SK-N-SH (cell line): Measurements from ENCODE around the gene PKD1.

Experiments used
- EZH2phosphoT487 ChIP-seq: fragments of 200-600 bp; sonication (generic); IDR thresholded peaks from 2 replicates; pipeline ENCODE4 v1.6.1; 2017; ENCODE audit warnings: low read depth, mixed run types, mild to moderate bottlenecking, antibody characterized with exemption, moderate library complexity, borderline replicate concordance
- GABPA ChIP-seq: IDR thresholded peaks from 2 replicates; pipeline ENCODE4 v1.4.0; 2012; ENCODE audit warnings: low read depth, mild to moderate bottlenecking
- MEF2A ChIP-seq: IDR thresholded peaks from 2 replicates; pipeline ENCODE4 v1.4.0; 2012; ENCODE audit warnings: low read depth, borderline replicate concordance
- NFIC ChIP-seq: IDR thresholded peaks from 2 replicates; pipeline ENCODE4 v1.4.0; 2012; ENCODE audit warnings: borderline replicate concordance
- POLR2AphosphoS5 ChIP-seq: IDR thresholded peaks from 2 replicates; pipeline ENCODE4 v1.6.1; 2012; ENCODE audit warnings: low read depth, low read length
- RAD21 ChIP-seq: IDR thresholded peaks from 2 replicates; pipeline ENCODE4 v1.6.1; 2012; ENCODE audit warnings: mild to moderate bottlenecking, low read length
- RFX5 ChIP-seq: IDR thresholded peaks from 2 replicates; pipeline ENCODE4 v1.6.1; 2012; ENCODE audit warnings: mild to moderate bottlenecking, improper control_type of control experiment, low read length
- RXRA ChIP-seq: IDR thresholded peaks from 2 replicates; pipeline ENCODE4 v1.4.0; 2012; ENCODE audit warnings: low read depth, mild to moderate bottlenecking, borderline replicate concordance
- SMC3 ChIP-seq: IDR thresholded peaks from 2 replicates; pipeline ENCODE4 v1.6.1; 2012; ENCODE audit warnings: low read depth, low read length, improper control_type of control experiment
- TCF12 ChIP-seq: IDR thresholded peaks from 2 replicates; pipeline ENCODE4 v1.4.0; 2012
- YY1 ChIP-seq: IDR thresholded peaks from 2 replicates; pipeline ENCODE4 v1.4.0; 2012; ENCODE audit warnings: low read depth, mild to moderate bottlenecking
- TF ChIP-seq, protein P1 (sequence below): fragments of 200-600 bp; sonication (generic); IDR thresholded peaks from 2 replicates; pipeline ENCODE4 v1.6.1; 2017; ENCODE audit warnings: antibody characterized with exemption, mild to moderate bottlenecking, moderate library complexity
- TF ChIP-seq, protein P2 (sequence below): fragments of 150-350 bp; IDR thresholded peaks from 2 replicates; pipeline ENCODE4 v1.6.1; 2017; ENCODE audit warnings: antibody characterized with exemption, low read length, low read depth, borderline replicate concordance

DNA sequence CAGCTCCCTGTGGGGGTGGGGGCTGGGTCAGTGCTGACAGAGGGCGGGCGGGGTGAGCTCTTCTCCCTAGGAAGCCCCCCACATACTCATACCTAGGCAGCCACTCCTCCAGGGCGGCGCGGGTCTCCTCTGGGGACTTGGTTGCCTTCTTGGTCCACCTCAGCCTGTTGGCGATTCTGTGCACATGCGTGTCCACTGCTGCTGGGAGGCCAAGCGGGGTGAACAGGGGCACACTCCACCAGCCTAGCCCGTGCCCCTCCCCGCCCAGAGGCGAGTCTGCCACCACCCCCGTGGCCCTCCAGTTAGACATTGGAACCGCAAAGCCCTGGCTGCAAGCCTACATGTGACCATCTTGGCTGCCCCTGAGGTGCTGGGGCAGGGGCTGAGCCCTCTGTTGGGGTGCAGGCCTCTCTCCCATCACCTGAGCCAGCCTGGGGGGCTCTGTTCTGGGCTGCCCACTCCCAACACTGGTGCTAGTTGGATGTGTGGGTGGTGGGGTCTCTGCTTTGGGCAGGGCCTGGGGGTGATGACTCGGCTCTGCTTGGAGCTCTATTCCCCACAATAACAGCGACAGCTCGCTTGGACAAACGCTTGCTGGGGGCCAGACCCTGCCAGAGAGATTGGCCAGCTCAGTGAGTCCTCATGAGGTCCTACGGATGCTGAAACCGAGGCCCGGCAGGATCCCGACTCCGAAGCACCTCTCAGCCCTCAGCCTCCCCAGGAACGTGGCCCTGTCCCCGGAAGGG, 95.5 kb downstream of the PKD1 start:
- TF ChIP-seq TCF12 (no peak), SMC3 (no peak), POLR2AphosphoS5 (no peak), RAD21 (no peak), EZH2phosphoT487 (no peak), RXRA (no peak), GABPA (no peak), NFIC (no peak), RFX5 (no peak), MEF2A (no peak), YY1 (no peak)
- TF ChIP-seq, protein P1, sequence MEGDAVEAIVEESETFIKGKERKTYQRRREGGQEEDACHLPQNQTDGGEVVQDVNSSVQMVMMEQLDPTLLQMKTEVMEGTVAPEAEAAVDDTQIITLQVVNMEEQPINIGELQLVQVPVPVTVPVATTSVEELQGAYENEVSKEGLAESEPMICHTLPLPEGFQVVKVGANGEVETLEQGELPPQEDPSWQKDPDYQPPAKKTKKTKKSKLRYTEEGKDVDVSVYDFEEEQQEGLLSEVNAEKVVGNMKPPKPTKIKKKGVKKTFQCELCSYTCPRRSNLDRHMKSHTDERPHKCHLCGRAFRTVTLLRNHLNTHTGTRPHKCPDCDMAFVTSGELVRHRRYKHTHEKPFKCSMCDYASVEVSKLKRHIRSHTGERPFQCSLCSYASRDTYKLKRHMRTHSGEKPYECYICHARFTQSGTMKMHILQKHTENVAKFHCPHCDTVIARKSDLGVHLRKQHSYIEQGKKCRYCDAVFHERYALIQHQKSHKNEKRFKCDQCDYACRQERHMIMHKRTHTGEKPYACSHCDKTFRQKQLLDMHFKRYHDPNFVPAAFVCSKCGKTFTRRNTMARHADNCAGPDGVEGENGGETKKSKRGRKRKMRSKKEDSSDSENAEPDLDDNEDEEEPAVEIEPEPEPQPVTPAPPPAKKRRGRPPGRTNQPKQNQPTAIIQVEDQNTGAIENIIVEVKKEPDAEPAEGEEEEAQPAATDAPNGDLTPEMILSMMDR, result no peak
- TF ChIP-seq, protein P2, sequence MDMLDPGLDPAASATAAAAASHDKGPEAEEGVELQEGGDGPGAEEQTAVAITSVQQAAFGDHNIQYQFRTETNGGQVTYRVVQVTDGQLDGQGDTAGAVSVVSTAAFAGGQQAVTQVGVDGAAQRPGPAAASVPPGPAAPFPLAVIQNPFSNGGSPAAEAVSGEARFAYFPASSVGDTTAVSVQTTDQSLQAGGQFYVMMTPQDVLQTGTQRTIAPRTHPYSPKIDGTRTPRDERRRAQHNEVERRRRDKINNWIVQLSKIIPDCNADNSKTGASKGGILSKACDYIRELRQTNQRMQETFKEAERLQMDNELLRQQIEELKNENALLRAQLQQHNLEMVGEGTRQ, result no peak
